Measurements from ENCODE around the gene IFT57. TPM values are rescaled to one million over a fixed set of nuclear protein-coding genes. Genes with fewer than 3 reads are reported as not detected.

The IFT57 gene
- total and polyA plus RNA-seq, 2 experiments from 2014 or later, result 28.6 to 49.0 TPM

DNA sequence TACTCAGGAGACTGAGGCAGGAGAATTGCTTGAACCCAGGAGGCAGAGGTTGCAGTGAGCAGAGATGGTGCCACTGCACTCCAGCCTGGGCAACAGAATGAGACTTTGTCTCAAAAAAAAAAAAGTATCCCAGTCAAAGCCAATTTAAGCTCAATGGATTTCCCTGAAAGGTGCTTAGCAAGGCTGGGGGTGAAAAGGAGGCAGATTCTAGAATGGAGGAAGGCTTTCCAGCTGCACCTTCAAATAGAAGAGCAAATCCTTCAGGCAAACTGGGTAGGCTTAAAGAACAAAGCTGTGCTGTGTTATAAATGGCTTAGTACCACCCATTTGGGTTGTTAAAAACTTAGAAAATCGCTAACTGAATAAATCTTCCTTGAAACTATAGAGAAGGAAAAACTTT lies 3.0 kb upstream of the IFT57 start:
- Histone ChIP-seq H3K27me3 (ENCODE audit: insufficient read depth) (no peaks in the 10 kb centered on the region), H3K27ac (ENCODE audit: low read depth) (no peak overlapping the region), H3K79me2 (replicated peaks; ENCODE audit: insufficient read depth) (no peaks in the 10 kb centered on the region), H3K36me3 (ENCODE audit: insufficient read depth) (no peaks in the 10 kb centered on the region), H3K9me2 (ENCODE audit: insufficient read depth) (no peaks in the 10 kb centered on the region), H3F3A (replicated peaks; ENCODE audit: low read depth) (no peaks in the 10 kb centered on the region), H4K20me1 (replicated peaks; ENCODE audit: insufficient read depth) (no peaks in the 10 kb centered on the region), H3K4me2 (no peak overlapping the region), H3K4me1 (ENCODE audit: insufficient read depth) (peaks cover 6% of the 10 kb centered on the region), H3K4me3 (no peak overlapping the region), H2AFZ (peak overlapping the region; percentile 45; the same call in 1 of the 2 replicates)
- TF ChIP-seq JUNB (IDR thresholded peaks at IDR 0.05; ENCODE audit: unreplicated experiment), result no peak
- TF ChIP-seq STAT1 (IDR thresholded peaks at IDR 0.05; ENCODE audit: unreplicated experiment), result no peak
- no peak for TF ChIP-seq POLR2AphosphoS5 (IDR thresholded peaks at IDR 0.05; ENCODE audit: low read depth)
- TF ChIP-seq, protein P1, sequence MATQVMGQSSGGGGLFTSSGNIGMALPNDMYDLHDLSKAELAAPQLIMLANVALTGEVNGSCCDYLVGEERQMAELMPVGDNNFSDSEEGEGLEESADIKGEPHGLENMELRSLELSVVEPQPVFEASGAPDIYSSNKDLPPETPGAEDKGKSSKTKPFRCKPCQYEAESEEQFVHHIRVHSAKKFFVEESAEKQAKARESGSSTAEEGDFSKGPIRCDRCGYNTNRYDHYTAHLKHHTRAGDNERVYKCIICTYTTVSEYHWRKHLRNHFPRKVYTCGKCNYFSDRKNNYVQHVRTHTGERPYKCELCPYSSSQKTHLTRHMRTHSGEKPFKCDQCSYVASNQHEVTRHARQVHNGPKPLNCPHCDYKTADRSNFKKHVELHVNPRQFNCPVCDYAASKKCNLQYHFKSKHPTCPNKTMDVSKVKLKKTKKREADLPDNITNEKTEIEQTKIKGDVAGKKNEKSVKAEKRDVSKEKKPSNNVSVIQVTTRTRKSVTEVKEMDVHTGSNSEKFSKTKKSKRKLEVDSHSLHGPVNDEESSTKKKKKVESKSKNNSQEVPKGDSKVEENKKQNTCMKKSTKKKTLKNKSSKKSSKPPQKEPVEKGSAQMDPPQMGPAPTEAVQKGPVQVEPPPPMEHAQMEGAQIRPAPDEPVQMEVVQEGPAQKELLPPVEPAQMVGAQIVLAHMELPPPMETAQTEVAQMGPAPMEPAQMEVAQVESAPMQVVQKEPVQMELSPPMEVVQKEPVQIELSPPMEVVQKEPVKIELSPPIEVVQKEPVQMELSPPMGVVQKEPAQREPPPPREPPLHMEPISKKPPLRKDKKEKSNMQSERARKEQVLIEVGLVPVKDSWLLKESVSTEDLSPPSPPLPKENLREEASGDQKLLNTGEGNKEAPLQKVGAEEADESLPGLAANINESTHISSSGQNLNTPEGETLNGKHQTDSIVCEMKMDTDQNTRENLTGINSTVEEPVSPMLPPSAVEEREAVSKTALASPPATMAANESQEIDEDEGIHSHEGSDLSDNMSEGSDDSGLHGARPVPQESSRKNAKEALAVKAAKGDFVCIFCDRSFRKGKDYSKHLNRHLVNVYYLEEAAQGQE (IDR thresholded peaks at IDR 0.05; ENCODE audit: unreplicated experiment), result no peak
- TF ChIP-seq, protein P2, sequence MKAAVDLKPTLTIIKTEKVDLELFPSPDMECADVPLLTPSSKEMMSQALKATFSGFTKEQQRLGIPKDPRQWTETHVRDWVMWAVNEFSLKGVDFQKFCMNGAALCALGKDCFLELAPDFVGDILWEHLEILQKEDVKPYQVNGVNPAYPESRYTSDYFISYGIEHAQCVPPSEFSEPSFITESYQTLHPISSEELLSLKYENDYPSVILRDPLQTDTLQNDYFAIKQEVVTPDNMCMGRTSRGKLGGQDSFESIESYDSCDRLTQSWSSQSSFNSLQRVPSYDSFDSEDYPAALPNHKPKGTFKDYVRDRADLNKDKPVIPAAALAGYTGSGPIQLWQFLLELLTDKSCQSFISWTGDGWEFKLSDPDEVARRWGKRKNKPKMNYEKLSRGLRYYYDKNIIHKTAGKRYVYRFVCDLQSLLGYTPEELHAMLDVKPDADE (IDR thresholded peaks at IDR 0.05), result no peak
- no peak for TF ChIP-seq NANOG (IDR thresholded peaks at IDR 0.05; ENCODE audit: borderline replicate concordance)
- TF ChIP-seq ZNF114 (CRISPR knock-in tag; IDR thresholded peaks at IDR 0.05), result no peak
- TF ChIP-seq, protein P3, sequence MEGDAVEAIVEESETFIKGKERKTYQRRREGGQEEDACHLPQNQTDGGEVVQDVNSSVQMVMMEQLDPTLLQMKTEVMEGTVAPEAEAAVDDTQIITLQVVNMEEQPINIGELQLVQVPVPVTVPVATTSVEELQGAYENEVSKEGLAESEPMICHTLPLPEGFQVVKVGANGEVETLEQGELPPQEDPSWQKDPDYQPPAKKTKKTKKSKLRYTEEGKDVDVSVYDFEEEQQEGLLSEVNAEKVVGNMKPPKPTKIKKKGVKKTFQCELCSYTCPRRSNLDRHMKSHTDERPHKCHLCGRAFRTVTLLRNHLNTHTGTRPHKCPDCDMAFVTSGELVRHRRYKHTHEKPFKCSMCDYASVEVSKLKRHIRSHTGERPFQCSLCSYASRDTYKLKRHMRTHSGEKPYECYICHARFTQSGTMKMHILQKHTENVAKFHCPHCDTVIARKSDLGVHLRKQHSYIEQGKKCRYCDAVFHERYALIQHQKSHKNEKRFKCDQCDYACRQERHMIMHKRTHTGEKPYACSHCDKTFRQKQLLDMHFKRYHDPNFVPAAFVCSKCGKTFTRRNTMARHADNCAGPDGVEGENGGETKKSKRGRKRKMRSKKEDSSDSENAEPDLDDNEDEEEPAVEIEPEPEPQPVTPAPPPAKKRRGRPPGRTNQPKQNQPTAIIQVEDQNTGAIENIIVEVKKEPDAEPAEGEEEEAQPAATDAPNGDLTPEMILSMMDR (conservative IDR thresholded peaks at IDR 0.05; ENCODE audit: low read depth in 2 of 2), result no peak
- Mint-ChIP-seq H3K27ac (no peak overlapping the region), H3K9me3 (no peaks in the 10 kb centered on the region), H3K4me1 (peaks cover 13% of the 10 kb centered on the region; the same call in 2 of the 3 replicates), H3K4me3 (no peak overlapping the region), H3K27me3 (ENCODE audit: insufficient read depth, low read depth, poor library complexity) (peaks cover 7% of the 10 kb centered on the region), H3K36me3 (ENCODE audit: low read depth) (no peaks in the 10 kb centered on the region)
- DNase-seq (ENCODE audit: low spot score) (no peak), ATAC-seq (no peak)

DNA sequence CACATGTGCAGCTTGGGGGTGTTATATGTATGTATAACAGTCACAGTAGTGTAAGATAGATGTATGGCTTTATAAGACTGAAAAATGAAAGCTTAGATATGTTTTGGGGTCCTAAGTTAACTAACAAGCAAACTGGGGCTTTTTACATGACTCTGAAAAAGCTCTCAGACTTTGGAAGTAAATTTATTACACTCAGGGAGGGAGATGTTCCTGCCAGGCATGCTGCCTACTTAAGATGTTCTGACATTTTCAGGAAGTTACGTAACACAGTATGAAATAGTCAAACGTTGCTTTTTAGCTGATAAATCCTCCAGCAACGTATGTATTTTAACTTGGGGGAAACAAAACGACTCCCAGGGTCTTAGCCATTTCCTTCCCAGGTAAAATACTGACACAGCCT lies 1.7 kb upstream of the IFT57 start:
- Histone ChIP-seq H2AFZ (no peak overlapping the region; the same call in 1 of the 2 replicates), H3K36me3 (ENCODE audit: insufficient read depth) (no peaks in the 10 kb centered on the region), H4K20me1 (replicated peaks; ENCODE audit: insufficient read depth) (no peaks in the 10 kb centered on the region), H3K4me2 (no peak overlapping the region), H3K27me3 (ENCODE audit: insufficient read depth) (no peaks in the 10 kb centered on the region), H3K9me2 (ENCODE audit: insufficient read depth) (no peaks in the 10 kb centered on the region), H3K27ac (ENCODE audit: low read depth) (no peak overlapping the region), H3F3A (replicated peaks; ENCODE audit: low read depth) (no peaks in the 10 kb centered on the region), H3K4me1 (ENCODE audit: insufficient read depth) (peaks cover 6% of the 10 kb centered on the region), H3K4me3 (no peak overlapping the region), H3K79me2 (replicated peaks; ENCODE audit: insufficient read depth) (no peaks in the 10 kb centered on the region)
- Mint-ChIP-seq H3K4me3 (no peak overlapping the region), H3K27me3 (ENCODE audit: insufficient read depth, low read depth, poor library complexity) (peaks cover 7% of the 10 kb centered on the region), H3K4me1 (peaks cover 13% of the 10 kb centered on the region; the same call in 2 of the 3 replicates), H3K36me3 (ENCODE audit: low read depth) (no peaks in the 10 kb centered on the region), H3K9me3 (no peaks in the 10 kb centered on the region), H3K27ac (no peak overlapping the region)
- DNase-seq (ENCODE audit: low spot score), result no peak
- no peak for ATAC-seq
- TF ChIP-seq, protein P4, sequence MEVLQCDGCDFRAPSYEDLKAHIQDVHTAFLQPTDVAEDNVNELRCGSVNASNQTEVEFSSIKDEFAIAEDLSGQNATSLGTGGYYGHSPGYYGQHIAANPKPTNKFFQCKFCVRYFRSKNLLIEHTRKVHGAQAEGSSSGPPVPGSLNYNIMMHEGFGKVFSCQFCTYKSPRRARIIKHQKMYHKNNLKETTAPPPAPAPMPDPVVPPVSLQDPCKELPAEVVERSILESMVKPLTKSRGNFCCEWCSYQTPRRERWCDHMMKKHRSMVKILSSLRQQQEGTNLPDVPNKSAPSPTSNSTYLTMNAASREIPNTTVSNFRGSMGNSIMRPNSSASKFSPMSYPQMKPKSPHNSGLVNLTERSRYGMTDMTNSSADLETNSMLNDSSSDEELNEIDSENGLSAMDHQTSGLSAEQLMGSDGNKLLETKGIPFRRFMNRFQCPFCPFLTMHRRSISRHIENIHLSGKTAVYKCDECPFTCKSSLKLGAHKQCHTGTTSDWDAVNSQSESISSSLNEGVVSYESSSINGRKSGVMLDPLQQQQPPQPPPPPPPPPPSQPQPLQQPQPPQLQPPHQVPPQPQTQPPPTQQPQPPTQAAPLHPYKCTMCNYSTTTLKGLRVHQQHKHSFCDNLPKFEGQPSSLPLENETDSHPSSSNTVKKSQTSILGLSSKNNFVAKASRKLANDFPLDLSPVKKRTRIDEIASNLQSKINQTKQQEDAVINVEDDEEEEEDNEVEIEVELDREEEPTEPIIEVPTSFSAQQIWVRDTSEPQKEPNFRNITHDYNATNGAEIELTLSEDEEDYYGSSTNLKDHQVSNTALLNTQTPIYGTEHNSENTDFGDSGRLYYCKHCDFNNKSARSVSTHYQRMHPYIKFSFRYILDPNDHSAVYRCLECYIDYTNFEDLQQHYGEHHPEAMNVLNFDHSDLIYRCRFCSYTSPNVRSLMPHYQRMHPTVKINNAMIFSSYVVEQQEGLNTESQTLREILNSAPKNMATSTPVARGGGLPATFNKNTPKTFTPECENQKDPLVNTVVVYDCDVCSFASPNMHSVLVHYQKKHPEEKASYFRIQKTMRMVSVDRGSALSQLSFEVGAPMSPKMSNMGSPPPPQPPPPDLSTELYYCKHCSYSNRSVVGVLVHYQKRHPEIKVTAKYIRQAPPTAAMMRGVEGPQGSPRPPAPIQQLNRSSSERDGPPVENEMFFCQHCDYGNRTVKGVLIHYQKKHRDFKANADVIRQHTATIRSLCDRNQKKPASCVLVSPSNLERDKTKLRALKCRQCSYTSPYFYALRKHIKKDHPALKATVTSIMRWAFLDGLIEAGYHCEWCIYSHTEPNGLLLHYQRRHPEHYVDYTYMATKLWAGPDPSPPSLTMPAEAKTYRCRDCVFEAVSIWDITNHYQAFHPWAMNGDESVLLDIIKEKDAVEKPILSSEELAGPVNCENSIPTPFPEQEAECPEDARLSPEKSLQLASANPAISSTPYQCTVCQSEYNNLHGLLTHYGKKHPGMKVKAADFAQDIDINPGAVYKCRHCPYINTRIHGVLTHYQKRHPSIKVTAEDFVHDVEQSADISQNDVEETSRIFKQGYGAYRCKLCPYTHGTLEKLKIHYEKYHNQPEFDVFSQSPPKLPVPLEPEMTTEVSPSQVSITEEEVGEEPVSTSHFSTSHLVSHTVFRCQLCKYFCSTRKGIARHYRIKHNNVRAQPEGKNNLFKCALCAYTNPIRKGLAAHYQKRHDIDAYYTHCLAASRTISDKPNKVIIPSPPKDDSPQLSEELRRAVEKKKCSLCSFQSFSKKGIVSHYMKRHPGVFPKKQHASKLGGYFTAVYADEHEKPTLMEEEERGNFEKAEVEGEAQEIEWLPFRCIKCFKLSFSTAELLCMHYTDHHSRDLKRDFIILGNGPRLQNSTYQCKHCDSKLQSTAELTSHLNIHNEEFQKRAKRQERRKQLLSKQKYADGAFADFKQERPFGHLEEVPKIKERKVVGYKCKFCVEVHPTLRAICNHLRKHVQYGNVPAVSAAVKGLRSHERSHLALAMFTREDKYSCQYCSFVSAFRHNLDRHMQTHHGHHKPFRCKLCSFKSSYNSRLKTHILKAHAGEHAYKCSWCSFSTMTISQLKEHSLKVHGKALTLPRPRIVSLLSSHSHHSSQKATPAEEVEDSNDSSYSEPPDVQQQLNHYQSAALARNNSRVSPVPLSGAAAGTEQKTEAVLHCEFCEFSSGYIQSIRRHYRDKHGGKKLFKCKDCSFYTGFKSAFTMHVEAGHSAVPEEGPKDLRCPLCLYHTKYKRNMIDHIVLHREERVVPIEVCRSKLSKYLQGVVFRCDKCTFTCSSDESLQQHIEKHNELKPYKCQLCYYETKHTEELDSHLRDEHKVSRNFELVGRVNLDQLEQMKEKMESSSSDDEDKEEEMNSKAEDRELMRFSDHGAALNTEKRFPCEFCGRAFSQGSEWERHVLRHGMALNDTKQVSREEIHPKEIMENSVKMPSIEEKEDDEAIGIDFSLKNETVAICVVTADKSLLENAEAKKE (CRISPR knock-in tag; IDR thresholded peaks at IDR 0.05), result no peak
- no peak for TF ChIP-seq CREB1 (CRISPR knock-in tag; IDR thresholded peaks at IDR 0.05; ENCODE audit: low read depth)

Data from GM23338 (cell line).